C4-2B (cell line): Measurements from ENCODE around the gene TP73.

ENCODE experiments used
- ZFX ChIP-seq: fragments of 450-650 bp; IDR thresholded peaks from 2 replicates; pipeline ENCODE4 v1.6.1; 2017
- TF ChIP-seq, protein P1 (sequence below): fragments of 450-650 bp; conservative IDR thresholded peaks from 2 replicates; pipeline ENCODE4 v1.5.1; 2017; ENCODE audit warnings: mild to moderate bottlenecking

DNA sequence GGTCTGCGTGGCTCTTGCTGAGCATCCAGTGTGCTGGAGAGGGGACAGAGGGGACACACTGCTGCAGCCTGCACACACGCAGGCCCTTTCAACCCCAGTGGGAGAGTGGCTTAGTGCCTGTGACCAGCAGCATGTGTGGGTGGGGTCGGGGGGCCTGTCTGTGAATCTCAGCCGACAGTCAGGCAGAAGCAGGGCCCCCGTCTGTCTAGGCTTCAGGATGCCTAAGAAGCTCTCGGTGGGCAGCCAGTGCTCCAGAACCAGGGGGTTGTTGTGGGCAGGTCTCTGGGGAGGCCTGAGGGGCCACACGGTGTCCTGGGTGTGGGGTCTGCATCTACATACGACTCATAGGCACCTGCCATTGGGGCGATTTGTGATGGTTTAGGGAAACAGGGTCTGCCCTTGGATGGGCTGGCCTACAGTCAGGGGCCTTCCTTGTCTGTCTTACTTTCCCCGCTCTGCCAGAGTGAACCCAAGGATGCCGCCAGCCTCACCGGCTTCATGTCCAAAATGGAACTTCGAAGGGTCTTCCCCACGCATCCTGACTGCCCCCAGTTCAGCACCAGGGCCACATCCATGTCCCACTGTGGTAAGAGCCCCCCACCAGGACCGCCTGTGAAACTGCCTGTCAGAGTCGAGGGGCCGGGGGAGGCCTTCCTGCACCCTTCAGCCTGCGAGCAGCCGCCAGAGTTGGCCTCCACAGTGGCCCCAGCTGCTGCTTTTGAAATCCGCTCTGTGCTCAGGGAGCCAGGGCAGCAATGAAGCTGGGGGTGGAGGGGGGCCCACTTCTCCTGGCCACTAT is 101.5 kb downstream of the TP73 start:
- TF ChIP-seq, protein P1, sequence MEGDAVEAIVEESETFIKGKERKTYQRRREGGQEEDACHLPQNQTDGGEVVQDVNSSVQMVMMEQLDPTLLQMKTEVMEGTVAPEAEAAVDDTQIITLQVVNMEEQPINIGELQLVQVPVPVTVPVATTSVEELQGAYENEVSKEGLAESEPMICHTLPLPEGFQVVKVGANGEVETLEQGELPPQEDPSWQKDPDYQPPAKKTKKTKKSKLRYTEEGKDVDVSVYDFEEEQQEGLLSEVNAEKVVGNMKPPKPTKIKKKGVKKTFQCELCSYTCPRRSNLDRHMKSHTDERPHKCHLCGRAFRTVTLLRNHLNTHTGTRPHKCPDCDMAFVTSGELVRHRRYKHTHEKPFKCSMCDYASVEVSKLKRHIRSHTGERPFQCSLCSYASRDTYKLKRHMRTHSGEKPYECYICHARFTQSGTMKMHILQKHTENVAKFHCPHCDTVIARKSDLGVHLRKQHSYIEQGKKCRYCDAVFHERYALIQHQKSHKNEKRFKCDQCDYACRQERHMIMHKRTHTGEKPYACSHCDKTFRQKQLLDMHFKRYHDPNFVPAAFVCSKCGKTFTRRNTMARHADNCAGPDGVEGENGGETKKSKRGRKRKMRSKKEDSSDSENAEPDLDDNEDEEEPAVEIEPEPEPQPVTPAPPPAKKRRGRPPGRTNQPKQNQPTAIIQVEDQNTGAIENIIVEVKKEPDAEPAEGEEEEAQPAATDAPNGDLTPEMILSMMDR = no peak
- TF ChIP-seq ZFX = no peak
